ENCODE data around the gene FADS3. TPM values are rescaled to one million over a fixed set of nuclear protein-coding genes. Genes with fewer than 3 reads are reported as not detected.

The FADS3 gene
- total RNA-seq, 2 experiments from 2014 or later: 7.2 to 10.1 TPM

- intact Hi-C loops (cut with DNase I, micrococcal nuclease): no loop called here
- Mint-ChIP-seq H3K27me3 (peaks cover 3% of the 10 kb centered on the region), H3K36me3 (ENCODE audit: low read depth) (no peaks in the 10 kb centered on the region), H3K4me1 (peaks cover 2% of the 10 kb centered on the region), H3K27ac (no peak overlapping the region), H3K9me3 (ENCODE audit: low read depth) (no peaks in the 10 kb centered on the region), H3K4me3 (no peak overlapping the region)
- ATAC-seq: no peak
- POLR2A ChIA-PET: no interaction called here
- no peak for DNase-seq
- CTCF ChIA-PET: interaction anchor here (0.6 to 1.1 kb wide), 3 partner anchors 81 to 240 kb away, joined by 3 to 5 read pairs (median 3); no protein-coding TSS in a partner anchor
These were observed 25.0 kb downstream of the FADS3 start for GRCh38 chr11:61866231-61866957.

DNA sequence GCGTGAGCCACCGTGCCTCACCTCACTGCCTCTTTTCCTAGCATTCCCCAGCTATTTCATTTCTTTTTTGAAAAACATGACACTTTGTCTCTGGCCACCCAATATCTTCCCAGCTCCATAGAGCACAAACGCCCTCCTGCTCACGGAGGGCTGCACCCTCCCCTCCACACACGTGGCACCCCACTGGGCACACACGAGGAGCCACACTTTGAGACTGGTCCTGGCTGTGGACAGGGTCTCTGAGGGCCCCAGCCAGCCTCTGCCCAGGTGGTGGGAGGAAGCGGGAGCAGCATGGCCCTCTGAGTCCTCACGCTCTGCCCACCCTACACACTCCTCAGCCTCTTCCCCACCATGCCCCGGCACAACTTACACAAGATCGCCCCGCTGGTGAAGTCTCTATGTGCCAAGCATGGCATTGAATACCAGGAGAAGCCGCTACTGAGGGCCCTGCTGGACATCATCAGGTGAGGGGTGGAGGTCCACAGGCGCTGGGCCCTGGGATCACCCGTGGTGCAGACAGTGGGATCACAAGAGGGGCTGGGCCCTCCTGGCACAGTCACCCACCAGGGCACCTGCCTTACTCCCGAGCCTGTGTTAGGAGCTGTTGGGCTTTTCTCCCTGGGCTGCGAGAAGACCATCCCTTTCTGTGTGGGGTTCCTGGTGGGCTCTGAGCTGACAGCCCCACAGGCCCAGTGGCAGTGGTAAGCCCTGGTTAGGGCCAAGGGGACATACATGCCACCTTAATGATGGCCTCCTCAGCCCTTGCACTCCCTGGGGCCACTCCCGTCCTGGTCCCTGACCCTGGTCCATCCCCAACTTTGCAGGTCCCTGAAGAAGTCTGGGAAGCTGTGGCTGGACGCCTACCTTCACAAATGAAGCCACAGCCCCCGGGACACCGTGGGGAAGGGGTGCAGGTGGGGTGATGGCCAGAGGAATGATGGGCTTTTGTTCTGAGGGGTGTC is 26.2 kb downstream of the FADS3 start:
- intact Hi-C loops (cut with DNase I, micrococcal nuclease): no loop called here
- Mint-ChIP-seq H3K4me1 (no peaks in the 10 kb centered on the region), H3K36me3 (ENCODE audit: low read depth) (no peaks in the 10 kb centered on the region), H3K9me3 (ENCODE audit: low read depth) (no peaks in the 10 kb centered on the region), H3K27ac (no peak overlapping the region), H3K27me3 (no peaks in the 10 kb centered on the region), H3K4me3 (no peak overlapping the region)
- ATAC-seq: no peak
- no peak for DNase-seq
- ChIA-PET POLR2A (no interaction called here), CTCF (no interaction called here)

GRCh38 chr11:61863548-61864081 is 27.7 kb downstream of the FADS3 start:
- peaks cover 3% of the 10 kb centered on the region for H3K36me3 Mint-ChIP-seq (ENCODE audit: low read depth)
- H3K27me3 Mint-ChIP-seq: no peaks in the 10 kb centered on the region

GRCh38 chr11:61862714-61863547 is 28.4 kb downstream of the FADS3 start:
- no peaks in the 10 kb centered on the region for H3K27me3 Mint-ChIP-seq
- CTCF ChIA-PET: no interaction called here
- H3K36me3 Mint-ChIP-seq (ENCODE audit: low read depth): peaks cover 3% of the 10 kb centered on the region
- intact Hi-C loops (cut with DNase I, micrococcal nuclease): no loop called here
- DNase-seq (no peak), ATAC-seq (no peak)
- H3K9me3 Mint-ChIP-seq (ENCODE audit: low read depth): no peaks in the 10 kb centered on the region
- H3K27ac Mint-ChIP-seq: no peak overlapping the region
- H3K4me1 Mint-ChIP-seq: no peaks in the 10 kb centered on the region
- H3K4me3 Mint-ChIP-seq: no peak overlapping the region
- POLR2A ChIA-PET: no interaction called here

More at GRCh38 chr11:61863548-61864081, 27.7 kb downstream of the FADS3 start:
- H3K4me1 Mint-ChIP-seq: no peaks in the 10 kb centered on the region
- H3K27ac Mint-ChIP-seq: no peak overlapping the region
- intact Hi-C loops (cut with DNase I, micrococcal nuclease): no loop called here
- POLR2A ChIA-PET: no interaction called here
- ATAC-seq (no peak), DNase-seq (no peak)
- no peaks in the 10 kb centered on the region for H3K9me3 Mint-ChIP-seq (ENCODE audit: low read depth)
- no peak overlapping the region for H3K4me3 Mint-ChIP-seq
- CTCF ChIA-PET: no interaction called here

DNA sequence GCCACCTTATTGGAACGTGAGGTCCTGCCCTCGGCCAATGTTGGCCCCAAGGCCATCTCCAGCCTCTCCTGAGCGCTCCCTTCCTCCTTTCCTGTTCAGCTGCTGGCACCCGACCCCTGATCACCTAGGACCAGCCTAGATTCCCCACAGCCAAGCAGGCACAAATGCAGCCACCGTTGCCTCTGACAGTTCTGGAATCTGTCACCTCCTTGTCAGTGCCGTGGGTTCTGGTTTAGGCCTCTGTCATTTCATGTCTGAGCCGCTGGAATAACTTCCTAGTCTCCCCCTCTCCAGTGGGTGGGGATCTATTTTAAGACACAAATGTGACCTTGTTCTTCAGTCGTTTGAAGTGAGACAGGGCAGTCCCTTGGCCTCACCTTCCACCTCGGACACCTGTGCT is 29.7 kb downstream of the FADS3 start:
- H3K9me3 Mint-ChIP-seq (ENCODE audit: low read depth): no peaks in the 10 kb centered on the region
- ChIA-PET POLR2A (no interaction called here), CTCF (no interaction called here)
- H3K4me3 Mint-ChIP-seq: no peak overlapping the region
- ATAC-seq: no peak
- no peaks in the 10 kb centered on the region for H3K27me3 Mint-ChIP-seq
- H3K27ac Mint-ChIP-seq: no peak overlapping the region
- H3K36me3 Mint-ChIP-seq (ENCODE audit: low read depth): peaks cover 3% of the 10 kb centered on the region
- H3K4me1 Mint-ChIP-seq: no peaks in the 10 kb centered on the region
- no peak for DNase-seq
- intact Hi-C loops (cut with DNase I, micrococcal nuclease): no loop called here

GRCh38 chr11:61860054-61860903 is 31.1 kb downstream of the FADS3 start:
- Mint-ChIP-seq H3K27ac (no peak overlapping the region), H3K36me3 (ENCODE audit: low read depth) (peaks cover 3% of the 10 kb centered on the region), H3K4me3 (no peak overlapping the region), H3K9me3 (ENCODE audit: low read depth) (no peaks in the 10 kb centered on the region), H3K4me1 (no peaks in the 10 kb centered on the region), H3K27me3 (no peaks in the 10 kb centered on the region)
- CTCF ChIA-PET: interaction anchor here (0.7 to 1.1 kb wide), 2 partner anchors 63 to 69 kb away, joined by 3 to 4 read pairs; no protein-coding TSS in a partner anchor
- intact Hi-C loops (cut with DNase I, micrococcal nuclease): no loop called here
- DNase-seq (no peak), ATAC-seq (no peak)
- POLR2A ChIA-PET: no interaction called here

DNA sequence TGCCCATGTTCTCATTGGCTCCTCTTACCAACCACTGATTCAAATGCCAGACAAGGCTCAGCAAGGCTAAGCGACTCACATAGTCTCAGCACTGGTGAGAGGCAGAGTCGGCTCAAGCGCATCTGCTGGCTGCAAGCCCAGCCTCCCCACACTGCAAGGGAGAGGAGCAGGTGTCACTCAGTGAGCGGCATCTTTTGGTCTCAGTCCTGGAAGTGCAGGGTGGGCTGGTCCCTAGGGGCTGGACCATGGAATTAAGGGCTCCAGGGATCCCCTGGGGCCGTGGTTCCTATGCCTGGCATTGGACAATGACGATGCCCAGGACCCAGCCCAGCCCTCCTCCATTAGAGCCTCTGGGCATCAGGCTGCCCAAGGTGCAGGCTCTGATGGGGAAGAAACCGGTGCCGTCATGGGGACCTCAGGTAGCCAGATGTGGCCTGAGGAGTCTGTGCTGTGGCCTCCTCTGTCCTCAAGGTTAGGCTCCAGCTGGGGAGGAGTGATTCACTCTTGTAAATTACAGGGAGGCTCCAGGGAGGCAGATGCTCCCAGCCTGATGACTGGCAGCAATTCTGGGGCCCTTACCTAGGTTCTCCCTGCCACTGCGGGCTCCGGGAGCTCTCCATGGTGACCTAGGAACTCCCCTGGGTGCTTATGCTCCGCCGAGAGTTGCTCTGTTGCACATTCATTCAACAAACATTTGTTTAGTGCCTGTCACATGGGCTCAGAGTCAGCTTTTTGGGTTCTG is 35.2 kb downstream of the FADS3 start:
- H3K9me3 Mint-ChIP-seq (ENCODE audit: low read depth): no peaks in the 10 kb centered on the region
- H3K27ac Mint-ChIP-seq: no peak overlapping the region
- H3K4me1 Mint-ChIP-seq: no peaks in the 10 kb centered on the region
- DNase-seq (no peak), ATAC-seq (no peak)
- ChIA-PET POLR2A (no interaction called here), CTCF (no interaction called here)
- intact Hi-C loops (cut with DNase I, micrococcal nuclease): no loop called here
- peaks cover 3% of the 10 kb centered on the region for H3K36me3 Mint-ChIP-seq (ENCODE audit: low read depth)
- no peak overlapping the region for H3K4me3 Mint-ChIP-seq
- H3K27me3 Mint-ChIP-seq: no peaks in the 10 kb centered on the region

GRCh38 chr11:61854966-61855714 is 36.2 kb downstream of the FADS3 start:
- H3K9me3 Mint-ChIP-seq (ENCODE audit: low read depth): no peaks in the 10 kb centered on the region

GRCh38 chr11:61854206-61854895 is 37.0 kb downstream of the FADS3 start:
- no peak overlapping the region for H3K27ac Mint-ChIP-seq

More at GRCh38 chr11:61854966-61855714, 36.2 kb downstream of the FADS3 start:
- ATAC-seq: no peak
- no peak for DNase-seq
- Mint-ChIP-seq H3K27me3 (no peaks in the 10 kb centered on the region), H3K36me3 (ENCODE audit: low read depth) (peaks cover 3% of the 10 kb centered on the region), H3K4me3 (no peak overlapping the region), H3K4me1 (no peaks in the 10 kb centered on the region), H3K27ac (no peak overlapping the region)
- ChIA-PET CTCF (interaction anchor here (1.0 to 1.4 kb wide), 2 partner anchors 44 to 160 kb away, joined by 3 read pairs; no protein-coding TSS in a partner anchor), POLR2A (no interaction called here)
- intact Hi-C loops (cut with DNase I, micrococcal nuclease): no loop called here

More at GRCh38 chr11:61854206-61854895, 37.0 kb downstream of the FADS3 start:
- Mint-ChIP-seq H3K4me3 (no peak overlapping the region), H3K9me3 (ENCODE audit: low read depth) (no peaks in the 10 kb centered on the region), H3K4me1 (no peaks in the 10 kb centered on the region), H3K27me3 (no peaks in the 10 kb centered on the region), H3K36me3 (ENCODE audit: low read depth) (peaks cover 1% of the 10 kb centered on the region)
- POLR2A ChIA-PET: no interaction called here
- no peak for DNase-seq
- intact Hi-C loops (cut with DNase I, micrococcal nuclease): no loop called here
- ATAC-seq: no peak
- CTCF ChIA-PET: interaction anchor here (0.5 to 1.4 kb wide), 3 partner anchors 44 to 515 kb away, joined by 3 read pairs; no protein-coding TSS in a partner anchor

Measured in activated CD4-positive, alpha-beta T cell treated with anti-CD3 and anti-CD28 coated beads for 36 hours (primary cell).